Measurements from ENCODE around the gene ANKDD1B. TPM values are rescaled to one million over a fixed set of nuclear protein-coding genes. Genes with fewer than 3 reads are reported as not detected.
A peak's percentile ranks its signal among the peaks of the same experiment; 100 is the strongest.

ANKDD1B gene
- total and polyA plus RNA-seq, 2 of the 13 experiments (the other 11 are each of a cell fraction or from before 2014, with no cell fraction given), result 0.12 to 0.27 TPM

DNA sequence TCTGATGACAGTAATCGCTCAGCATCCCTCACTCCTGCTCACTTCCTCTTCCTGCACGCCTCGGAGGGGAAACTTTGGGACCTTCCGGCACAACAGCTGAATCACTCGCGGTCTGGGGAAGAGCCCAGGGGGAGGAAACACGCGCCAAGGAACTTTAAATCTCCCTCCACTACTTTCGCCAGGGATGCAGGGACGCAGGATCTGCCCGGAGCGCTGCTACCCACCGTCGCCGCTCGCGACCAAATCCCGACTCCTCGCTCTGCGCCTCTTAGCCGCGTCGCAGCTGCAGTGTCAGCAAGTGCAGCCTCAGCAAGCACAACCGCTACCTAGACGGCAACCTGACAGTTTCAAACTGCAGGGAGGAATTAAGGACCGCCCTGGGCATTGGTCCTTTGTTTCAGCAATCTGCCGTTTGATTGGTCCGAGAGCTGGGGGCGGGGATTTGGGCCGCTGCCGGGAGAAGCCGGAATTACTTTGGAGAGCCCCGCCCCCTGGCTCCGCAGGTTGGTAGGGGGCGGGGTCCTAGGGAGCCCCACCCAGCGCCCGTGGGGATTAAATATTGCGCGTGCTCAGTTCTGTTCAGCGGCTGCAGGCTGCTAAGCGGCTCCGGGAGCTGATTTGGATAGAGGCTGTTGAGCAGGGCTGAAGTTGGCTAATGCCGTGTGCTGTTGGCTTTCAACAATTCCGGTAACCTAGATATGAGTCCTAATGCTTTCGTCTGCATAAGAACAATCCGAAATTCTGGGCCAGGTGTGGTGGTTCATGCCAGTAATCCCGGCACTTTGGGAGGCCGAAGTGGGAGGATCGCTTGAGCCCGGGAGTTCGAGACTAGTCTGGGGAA, 106.0 kb downstream of the ANKDD1B start, which contains the start of gene POC5 (continued):
- TF ChIP-seq, protein P1, sequence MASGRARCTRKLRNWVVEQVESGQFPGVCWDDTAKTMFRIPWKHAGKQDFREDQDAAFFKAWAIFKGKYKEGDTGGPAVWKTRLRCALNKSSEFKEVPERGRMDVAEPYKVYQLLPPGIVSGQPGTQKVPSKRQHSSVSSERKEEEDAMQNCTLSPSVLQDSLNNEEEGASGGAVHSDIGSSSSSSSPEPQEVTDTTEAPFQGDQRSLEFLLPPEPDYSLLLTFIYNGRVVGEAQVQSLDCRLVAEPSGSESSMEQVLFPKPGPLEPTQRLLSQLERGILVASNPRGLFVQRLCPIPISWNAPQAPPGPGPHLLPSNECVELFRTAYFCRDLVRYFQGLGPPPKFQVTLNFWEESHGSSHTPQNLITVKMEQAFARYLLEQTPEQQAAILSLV (CRISPR knock-in tag; IDR thresholded peaks at IDR 0.05; ENCODE audit: borderline replicate concordance), result 0 out of 2 replicates have a peak, but pooled peaks have one; percentile 19
- TF ChIP-seq RAD51 (IDR thresholded peaks at IDR 0.05; ENCODE audit: borderline replicate concordance) (no peak), TRAFD1 (CRISPR knock-in tag; IDR thresholded peaks at IDR 0.05; ENCODE audit: borderline replicate concordance) (no peak), FOXP4 (CRISPR knock-in tag; IDR thresholded peaks at IDR 0.05) (peak; percentile 63), PHB2 (IDR thresholded peaks at IDR 0.05; ENCODE audit: partially characterized antibody) (no peak), NFE2L1 (CRISPR knock-in tag; IDR thresholded peaks at IDR 0.05; ENCODE audit: borderline replicate concordance) (peak; percentile 88), RFX5 (IDR thresholded peaks at IDR 0.05; ENCODE audit: low read depth, low read length) (no peak), ELF3 (CRISPR knock-in tag; IDR thresholded peaks at IDR 0.05) (0 out of 2 replicates have a peak, but pooled peaks have one; percentile 33), ZBTB8A (CRISPR knock-in tag; IDR thresholded peaks at IDR 0.05; ENCODE audit: borderline replicate concordance, low read depth) (no peak), NR2F2 (IDR thresholded peaks at IDR 0.05; ENCODE audit: borderline replicate concordance, low read depth) (no peak), ATAD3A (CRISPR knock-in tag; IDR thresholded peaks at IDR 0.05) (no peak), POLR2G (IDR thresholded peaks at IDR 0.05; ENCODE audit: low read depth, low read length) (peak; percentile 89)
- TF ChIP-seq, protein P2, sequence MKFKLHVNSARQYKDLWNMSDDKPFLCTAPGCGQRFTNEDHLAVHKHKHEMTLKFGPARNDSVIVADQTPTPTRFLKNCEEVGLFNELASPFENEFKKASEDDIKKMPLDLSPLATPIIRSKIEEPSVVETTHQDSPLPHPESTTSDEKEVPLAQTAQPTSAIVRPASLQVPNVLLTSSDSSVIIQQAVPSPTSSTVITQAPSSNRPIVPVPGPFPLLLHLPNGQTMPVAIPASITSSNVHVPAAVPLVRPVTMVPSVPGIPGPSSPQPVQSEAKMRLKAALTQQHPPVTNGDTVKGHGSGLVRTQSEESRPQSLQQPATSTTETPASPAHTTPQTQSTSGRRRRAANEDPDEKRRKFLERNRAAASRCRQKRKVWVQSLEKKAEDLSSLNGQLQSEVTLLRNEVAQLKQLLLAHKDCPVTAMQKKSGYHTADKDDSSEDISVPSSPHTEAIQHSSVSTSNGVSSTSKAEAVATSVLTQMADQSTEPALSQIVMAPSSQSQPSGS (CRISPR knock-in tag; IDR thresholded peaks at IDR 0.05), result peak; percentile 59; the same call in 1 of the 2 replicates
- TF ChIP-seq, protein P3, sequence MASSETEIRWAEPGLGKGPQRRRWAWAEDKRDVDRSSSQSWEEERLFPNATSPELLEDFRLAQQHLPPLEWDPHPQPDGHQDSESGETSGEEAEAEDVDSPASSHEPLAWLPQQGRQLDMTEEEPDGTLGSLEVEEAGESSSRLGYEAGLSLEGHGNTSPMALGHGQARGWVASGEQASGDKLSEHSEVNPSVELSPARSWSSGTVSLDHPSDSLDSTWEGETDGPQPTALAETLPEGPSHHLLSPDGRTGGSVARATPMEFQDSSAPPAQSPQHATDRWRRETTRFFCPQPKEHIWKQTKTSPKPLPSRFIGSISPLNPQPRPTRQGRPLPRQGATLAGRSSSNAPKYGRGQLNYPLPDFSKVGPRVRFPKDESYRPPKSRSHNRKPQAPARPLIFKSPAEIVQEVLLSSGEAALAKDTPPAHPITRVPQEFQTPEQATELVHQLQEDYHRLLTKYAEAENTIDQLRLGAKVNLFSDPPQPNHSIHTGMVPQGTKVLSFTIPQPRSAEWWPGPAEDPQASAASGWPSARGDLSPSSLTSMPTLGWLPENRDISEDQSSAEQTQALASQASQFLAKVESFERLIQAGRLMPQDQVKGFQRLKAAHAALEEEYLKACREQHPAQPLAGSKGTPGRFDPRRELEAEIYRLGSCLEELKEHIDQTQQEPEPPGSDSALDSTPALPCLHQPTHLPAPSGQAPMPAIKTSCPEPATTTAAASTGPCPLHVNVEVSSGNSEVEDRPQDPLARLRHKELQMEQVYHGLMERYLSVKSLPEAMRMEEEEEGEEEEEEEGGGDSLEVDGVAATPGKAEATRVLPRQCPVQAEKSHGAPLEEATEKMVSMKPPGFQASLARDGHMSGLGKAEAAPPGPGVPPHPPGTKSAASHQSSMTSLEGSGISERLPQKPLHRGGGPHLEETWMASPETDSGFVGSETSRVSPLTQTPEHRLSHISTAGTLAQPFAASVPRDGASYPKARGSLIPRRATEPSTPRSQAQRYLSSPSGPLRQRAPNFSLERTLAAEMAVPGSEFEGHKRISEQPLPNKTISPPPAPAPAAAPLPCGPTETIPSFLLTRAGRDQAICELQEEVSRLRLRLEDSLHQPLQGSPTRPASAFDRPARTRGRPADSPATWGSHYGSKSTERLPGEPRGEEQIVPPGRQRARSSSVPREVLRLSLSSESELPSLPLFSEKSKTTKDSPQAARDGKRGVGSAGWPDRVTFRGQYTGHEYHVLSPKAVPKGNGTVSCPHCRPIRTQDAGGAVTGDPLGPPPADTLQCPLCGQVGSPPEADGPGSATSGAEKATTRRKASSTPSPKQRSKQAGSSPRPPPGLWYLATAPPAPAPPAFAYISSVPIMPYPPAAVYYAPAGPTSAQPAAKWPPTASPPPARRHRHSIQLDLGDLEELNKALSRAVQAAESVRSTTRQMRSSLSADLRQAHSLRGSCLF (CRISPR knock-in tag; IDR thresholded peaks at IDR 0.05; ENCODE audit: borderline replicate concordance), result no peak
- TF ChIP-seq, protein P4, sequence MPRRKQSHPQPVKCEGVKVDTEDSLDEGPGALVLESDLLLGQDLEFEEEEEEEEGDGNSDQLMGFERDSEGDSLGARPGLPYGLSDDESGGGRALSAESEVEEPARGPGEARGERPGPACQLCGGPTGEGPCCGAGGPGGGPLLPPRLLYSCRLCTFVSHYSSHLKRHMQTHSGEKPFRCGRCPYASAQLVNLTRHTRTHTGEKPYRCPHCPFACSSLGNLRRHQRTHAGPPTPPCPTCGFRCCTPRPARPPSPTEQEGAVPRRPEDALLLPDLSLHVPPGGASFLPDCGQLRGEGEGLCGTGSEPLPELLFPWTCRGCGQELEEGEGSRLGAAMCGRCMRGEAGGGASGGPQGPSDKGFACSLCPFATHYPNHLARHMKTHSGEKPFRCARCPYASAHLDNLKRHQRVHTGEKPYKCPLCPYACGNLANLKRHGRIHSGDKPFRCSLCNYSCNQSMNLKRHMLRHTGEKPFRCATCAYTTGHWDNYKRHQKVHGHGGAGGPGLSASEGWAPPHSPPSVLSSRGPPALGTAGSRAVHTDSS (CRISPR knock-in tag; conservative IDR thresholded peaks at IDR 0.05), result no peak
